ENCODE data around the gene PKIG.

Gene PKIG

DNA sequence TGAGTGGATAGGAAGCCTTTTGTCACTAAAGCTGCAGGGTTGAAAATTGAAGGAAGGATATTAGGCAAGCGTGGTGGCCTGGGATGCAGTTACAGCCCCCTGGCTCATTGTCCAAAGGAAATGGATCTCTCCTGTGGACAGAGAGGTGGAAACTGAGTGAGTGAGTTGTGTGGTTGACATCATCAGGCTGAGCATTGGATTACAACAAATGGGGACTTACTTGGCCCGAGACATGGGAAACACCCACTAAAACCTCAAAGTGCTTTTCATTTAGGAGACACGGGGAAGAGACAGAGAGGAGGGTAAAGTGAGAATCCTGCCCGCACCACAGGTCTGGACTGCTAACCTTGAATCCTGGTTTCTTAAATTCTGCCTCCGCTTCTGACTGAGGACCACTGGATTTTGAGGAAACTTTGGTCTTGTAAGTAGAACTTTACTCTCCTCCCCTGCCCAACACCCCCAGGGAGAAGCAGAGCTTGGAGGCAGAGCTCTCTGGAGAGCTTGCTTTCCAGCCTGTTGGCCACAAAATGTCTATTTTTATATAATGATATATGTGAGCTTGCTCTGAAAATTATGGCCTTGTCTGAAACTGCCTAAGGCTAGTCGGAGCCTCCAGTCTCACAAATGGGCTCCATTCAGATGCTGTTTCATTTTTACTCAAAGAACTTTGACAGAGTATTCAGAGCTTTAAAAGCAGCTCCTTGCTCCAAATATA, at the start of gene PKIG:
PKIG (plus strand) TSS at position 269 of the 715 bp plus-strand sequence. CDS start 31,978 bp downstream, outside the sequence.
- Histone ChIP-seq H3K36me3 (ENCODE audit: control insufficient read depth in 2 of 2, insufficient read depth in 2 of 2, low read length in 2 of 2) (no peaks in the 10 kb centered on the region), H3K4me3 (ENCODE audit: low read length in 2 of 2) (peak within 1 kb of the TSS; percentile 65 to 78), H3K27me3 (ENCODE audit: control insufficient read depth in 1 of 2, insufficient read depth in 2 of 2, low read length in 2 of 2) (no peaks in the 10 kb centered on the region), H3K9me3 (ENCODE audit: control insufficient read depth in 2 of 2, low read length in 2 of 2) (no peaks in the 10 kb centered on the region), H3K27ac (ENCODE audit: low read length) (peak within 1 kb of the TSS; percentile 84), H3K9ac (ENCODE audit: low read length in 2 of 2) (peak within 1 kb of the TSS; percentile 71 to 81), H3K4me1 (ENCODE audit: control insufficient read depth, insufficient read depth, low read length) (peaks cover 64% of the 10 kb centered on the region)

DNA sequence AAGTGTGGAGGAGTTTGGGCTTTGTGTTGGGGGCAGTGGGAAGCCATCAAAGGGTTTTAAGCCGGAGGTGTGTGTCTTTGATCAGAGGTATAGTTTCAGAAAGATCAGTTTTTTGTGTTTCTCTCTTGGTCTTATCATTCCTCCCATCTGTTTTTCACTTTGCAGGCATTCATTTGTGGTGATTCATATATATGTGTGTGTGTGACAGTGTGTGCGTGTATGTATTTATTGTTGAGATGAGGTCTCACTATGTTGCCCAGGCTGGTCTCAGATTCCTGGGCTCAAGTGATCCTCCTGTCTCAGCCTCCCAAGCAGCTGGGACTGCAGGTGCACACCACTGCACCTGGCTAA, 49.4 kb upstream of the PKIG start:
- H3K9me3 ChIP-seq (ENCODE audit: control insufficient read depth in 2 of 2, low read length in 2 of 2), result no peaks in the 10 kb centered on the region
- peak overlapping the region in 1 of 2 donors; percentile 71 for H3K9ac ChIP-seq (ENCODE audit: low read length in 2 of 2)
- peak overlapping the region; percentile 73 for H3K27ac ChIP-seq (ENCODE audit: low read length)
- no peaks in the 10 kb centered on the region for H3K36me3 ChIP-seq (ENCODE audit: control insufficient read depth in 2 of 2, insufficient read depth in 2 of 2, low read length in 2 of 2)
- H3K4me3 ChIP-seq (ENCODE audit: low read length in 2 of 2), result peak overlapping the region; percentile 81 to 87
- no peaks in the 10 kb centered on the region for H3K27me3 ChIP-seq (ENCODE audit: control insufficient read depth in 1 of 2, insufficient read depth in 2 of 2, low read length in 2 of 2)
- H3K4me1 ChIP-seq (ENCODE audit: control insufficient read depth, insufficient read depth, low read length), result peaks cover 29% of the 10 kb centered on the region

- H3K27me3 ChIP-seq (ENCODE audit: control insufficient read depth in 1 of 2, insufficient read depth in 2 of 2, low read length in 2 of 2), result no peaks in the 10 kb centered on the region
- no peak overlapping the region for H3K4me3 ChIP-seq (ENCODE audit: low read length in 2 of 2)
- no peaks in the 10 kb centered on the region for H3K36me3 ChIP-seq (ENCODE audit: control insufficient read depth in 2 of 2, insufficient read depth in 2 of 2, low read length in 2 of 2)
- H3K27ac ChIP-seq (ENCODE audit: low read length), result peak overlapping the region; percentile 7
- H3K4me1 ChIP-seq (ENCODE audit: control insufficient read depth, insufficient read depth, low read length), result peaks cover 29% of the 10 kb centered on the region
- no peak overlapping the region for H3K9ac ChIP-seq (ENCODE audit: low read length in 2 of 2)
- H3K9me3 ChIP-seq (ENCODE audit: control insufficient read depth in 2 of 2, low read length in 2 of 2), result no peaks in the 10 kb centered on the region
These were observed 48.5 kb upstream of the PKIG start for GRCh38 chr20:44533928-44534327.

GRCh38 chr20:44536175-44536574, 46.2 kb upstream of the PKIG start:
- peaks cover 39% of the 10 kb centered on the region for H3K4me1 ChIP-seq (ENCODE audit: control insufficient read depth, insufficient read depth, low read length)

DNA sequence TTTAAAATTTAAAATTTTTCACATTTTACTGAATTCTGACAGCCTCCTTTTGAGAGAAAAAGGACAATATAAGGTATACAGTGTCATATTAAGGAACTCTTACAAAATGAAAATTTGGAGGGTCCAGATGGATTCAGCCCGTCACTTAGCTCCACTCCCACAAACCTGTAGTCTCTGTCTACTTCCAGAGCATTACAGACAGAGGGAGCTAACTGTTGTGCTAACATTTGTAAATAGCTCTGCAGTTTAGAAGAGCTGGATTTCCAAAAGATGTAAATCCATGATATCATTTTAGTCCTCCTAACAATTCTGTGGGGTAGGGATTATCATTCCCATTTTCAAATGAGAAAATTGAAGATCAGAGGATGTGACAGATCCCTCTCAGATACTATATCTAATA, 44.4 kb upstream of the PKIG start:
- no peak overlapping the region for H3K27ac ChIP-seq (ENCODE audit: low read length)
- no peaks in the 10 kb centered on the region for H3K9me3 ChIP-seq (ENCODE audit: control insufficient read depth in 2 of 2, low read length in 2 of 2)
- peak overlapping the region in 1 of 2 donors; percentile 16 for H3K9ac ChIP-seq (ENCODE audit: low read length in 2 of 2)
- H3K27me3 ChIP-seq (ENCODE audit: control insufficient read depth in 1 of 2, insufficient read depth in 2 of 2, low read length in 2 of 2), result no peaks in the 10 kb centered on the region
- H3K36me3 ChIP-seq (ENCODE audit: control insufficient read depth in 2 of 2, insufficient read depth in 2 of 2, low read length in 2 of 2), result no peaks in the 10 kb centered on the region
- H3K4me3 ChIP-seq (ENCODE audit: low read length in 2 of 2), result no peak overlapping the region
- peaks cover 39% of the 10 kb centered on the region for H3K4me1 ChIP-seq (ENCODE audit: control insufficient read depth, insufficient read depth, low read length)

More at GRCh38 chr20:44536175-44536574, 46.2 kb upstream of the PKIG start:
- Histone ChIP-seq H3K27ac (ENCODE audit: low read length) (peak overlapping the region; percentile 2), H3K27me3 (ENCODE audit: control insufficient read depth in 1 of 2, insufficient read depth in 2 of 2, low read length in 2 of 2) (no peaks in the 10 kb centered on the region), H3K9ac (ENCODE audit: low read length in 2 of 2) (no peak overlapping the region), H3K4me3 (ENCODE audit: low read length in 2 of 2) (no peak overlapping the region), H3K36me3 (ENCODE audit: control insufficient read depth in 2 of 2, insufficient read depth in 2 of 2, low read length in 2 of 2) (no peaks in the 10 kb centered on the region), H3K9me3 (ENCODE audit: control insufficient read depth in 2 of 2, low read length in 2 of 2) (no peaks in the 10 kb centered on the region)

DNA sequence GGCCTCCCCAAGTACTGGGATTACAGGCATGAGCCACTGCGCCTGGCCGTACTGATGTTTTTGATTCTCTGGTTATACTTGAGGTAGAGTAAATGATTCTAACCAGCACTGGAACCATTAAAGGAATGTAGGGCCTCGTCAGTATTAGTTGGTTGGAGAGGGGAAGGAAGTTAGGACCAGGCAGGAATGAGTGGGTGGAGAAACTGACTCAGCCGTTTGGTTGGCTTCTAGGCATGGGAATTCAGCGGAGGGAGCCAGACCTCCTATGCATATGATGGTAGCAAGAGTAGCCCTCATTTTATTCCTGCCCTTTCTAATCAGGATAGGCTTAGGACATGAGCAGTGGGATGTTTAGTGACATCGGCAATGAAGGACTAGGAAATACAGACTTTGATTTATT, 41.5 kb upstream of the PKIG start:
- no peaks in the 10 kb centered on the region for H3K9me3 ChIP-seq (ENCODE audit: control insufficient read depth in 2 of 2, low read length in 2 of 2)
- no peak overlapping the region for H3K9ac ChIP-seq (ENCODE audit: low read length in 2 of 2)
- no peaks in the 10 kb centered on the region for H3K27me3 ChIP-seq (ENCODE audit: control insufficient read depth in 1 of 2, insufficient read depth in 2 of 2, low read length in 2 of 2)
- no peaks in the 10 kb centered on the region for H3K36me3 ChIP-seq (ENCODE audit: control insufficient read depth in 2 of 2, insufficient read depth in 2 of 2, low read length in 2 of 2)
- H3K4me3 ChIP-seq (ENCODE audit: low read length in 2 of 2), result peak overlapping the region in 1 of 2 donors; percentile 8
- peaks cover 40% of the 10 kb centered on the region for H3K4me1 ChIP-seq (ENCODE audit: control insufficient read depth, insufficient read depth, low read length)
- peak overlapping the region; percentile 31 for H3K27ac ChIP-seq (ENCODE audit: low read length)

DNA sequence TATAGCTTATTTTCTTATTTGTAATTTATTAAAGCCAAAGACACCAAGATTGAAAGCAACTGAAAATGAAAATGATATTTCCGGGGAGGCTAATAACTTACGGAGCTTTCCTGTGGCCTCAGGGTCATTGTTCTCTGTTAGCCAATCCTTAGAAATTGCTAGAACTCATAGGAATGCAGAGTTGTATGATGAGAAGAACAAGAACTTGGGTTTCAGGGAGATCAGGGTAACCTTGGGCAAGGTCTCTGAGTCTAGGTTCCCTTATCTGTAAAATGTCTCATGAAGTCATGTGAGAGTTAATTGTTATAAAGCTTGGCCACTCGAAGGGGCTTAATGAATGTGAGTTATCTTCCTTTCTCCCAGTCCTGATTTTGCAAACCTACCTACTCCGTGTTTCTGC, 40.4 kb upstream of the PKIG start:
- H3K4me3 ChIP-seq (ENCODE audit: low read length in 2 of 2), result no peak overlapping the region
- H3K36me3 ChIP-seq (ENCODE audit: control insufficient read depth in 2 of 2, insufficient read depth in 2 of 2, low read length in 2 of 2), result no peaks in the 10 kb centered on the region
- H3K9ac ChIP-seq (ENCODE audit: low read length in 2 of 2), result peak overlapping the region in 1 of 2 donors; percentile 7
- H3K4me1 ChIP-seq (ENCODE audit: control insufficient read depth, insufficient read depth, low read length), result peaks cover 34% of the 10 kb centered on the region
- peak overlapping the region; percentile 32 for H3K27ac ChIP-seq (ENCODE audit: low read length)
- no peaks in the 10 kb centered on the region for H3K9me3 ChIP-seq (ENCODE audit: control insufficient read depth in 2 of 2, low read length in 2 of 2)
- no peaks in the 10 kb centered on the region for H3K27me3 ChIP-seq (ENCODE audit: control insufficient read depth in 1 of 2, insufficient read depth in 2 of 2, low read length in 2 of 2)

DNA sequence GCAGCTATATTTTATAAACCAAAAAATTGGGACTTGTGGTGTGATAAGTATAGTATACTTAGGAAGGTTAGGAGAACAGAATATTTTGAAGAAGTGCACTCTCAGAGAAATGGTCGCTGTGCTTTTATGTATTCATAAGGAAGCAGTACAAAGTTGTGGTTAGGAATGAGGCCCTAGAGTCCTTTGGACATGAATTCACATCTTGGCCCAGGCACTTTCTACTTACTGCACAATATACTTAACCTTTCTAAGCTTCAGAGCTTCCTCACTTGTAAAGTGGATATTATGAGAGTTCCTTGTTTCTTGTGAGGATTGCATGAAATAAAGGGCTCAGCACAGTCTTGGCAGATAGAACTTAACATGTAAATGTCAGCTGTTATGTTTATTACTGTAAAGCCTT, 39.5 kb upstream of the PKIG start:
- Histone ChIP-seq H3K9ac (ENCODE audit: low read length in 2 of 2) (no peak overlapping the region), H3K4me1 (ENCODE audit: control insufficient read depth, insufficient read depth, low read length) (peaks cover 34% of the 10 kb centered on the region), H3K36me3 (ENCODE audit: control insufficient read depth in 2 of 2, insufficient read depth in 2 of 2, low read length in 2 of 2) (no peaks in the 10 kb centered on the region), H3K27ac (ENCODE audit: low read length) (peak overlapping the region; percentile 66), H3K27me3 (ENCODE audit: control insufficient read depth in 1 of 2, insufficient read depth in 2 of 2, low read length in 2 of 2) (no peaks in the 10 kb centered on the region), H3K4me3 (ENCODE audit: low read length in 2 of 2) (no peak overlapping the region), H3K9me3 (ENCODE audit: control insufficient read depth in 2 of 2, low read length in 2 of 2) (no peaks in the 10 kb centered on the region)

DNA sequence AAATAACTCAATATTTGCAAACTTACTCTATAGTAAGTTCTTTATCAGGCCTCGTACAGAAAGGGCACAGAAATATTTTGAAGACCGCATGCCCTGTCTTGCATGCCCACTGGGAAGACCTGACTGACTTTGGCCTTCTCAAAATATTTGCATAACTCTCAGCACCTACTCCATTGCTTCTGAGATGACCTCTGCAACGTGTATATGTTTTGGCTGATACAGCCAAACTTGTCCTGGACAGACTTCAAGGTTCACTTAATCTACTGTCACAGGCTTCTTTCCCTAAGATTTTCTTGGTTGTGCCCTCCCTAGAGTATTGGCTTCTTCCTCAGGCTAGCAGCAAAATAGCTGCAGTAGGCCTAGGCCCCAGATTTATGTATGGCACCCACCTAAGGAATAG, 39.0 kb upstream of the PKIG start:
- Histone ChIP-seq H3K9me3 (ENCODE audit: control insufficient read depth in 2 of 2, low read length in 2 of 2) (no peaks in the 10 kb centered on the region), H3K36me3 (ENCODE audit: control insufficient read depth in 2 of 2, insufficient read depth in 2 of 2, low read length in 2 of 2) (no peaks in the 10 kb centered on the region), H3K27me3 (ENCODE audit: control insufficient read depth in 1 of 2, insufficient read depth in 2 of 2, low read length in 2 of 2) (no peaks in the 10 kb centered on the region), H3K27ac (ENCODE audit: low read length) (peak overlapping the region; percentile 66), H3K9ac (ENCODE audit: low read length in 2 of 2) (no peak overlapping the region), H3K4me3 (ENCODE audit: low read length in 2 of 2) (peak overlapping the region in 1 of 2 donors; percentile 31), H3K4me1 (ENCODE audit: control insufficient read depth, insufficient read depth, low read length) (peaks cover 34% of the 10 kb centered on the region)

DNA sequence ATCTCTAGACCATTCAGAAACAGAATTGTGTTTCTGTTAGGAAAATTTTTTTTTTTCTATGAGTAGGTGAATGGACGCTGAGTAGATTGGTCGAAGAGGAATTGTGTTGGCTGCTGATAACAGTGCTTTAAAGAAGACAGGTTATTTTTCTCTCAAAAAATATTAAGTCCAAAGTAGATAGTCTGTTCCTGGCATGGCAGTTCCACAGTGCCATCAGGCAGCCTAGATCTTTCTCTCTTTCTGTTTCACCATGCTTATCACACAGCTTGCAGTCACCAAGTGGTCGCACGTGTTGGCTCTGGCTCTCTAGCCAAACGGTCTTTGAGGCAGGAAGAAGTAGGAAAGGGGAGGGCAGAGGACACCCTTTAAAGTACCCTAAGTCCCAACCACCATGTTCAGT, 38.1 kb upstream of the PKIG start:
- Histone ChIP-seq H3K36me3 (ENCODE audit: control insufficient read depth in 2 of 2, insufficient read depth in 2 of 2, low read length in 2 of 2) (no peaks in the 10 kb centered on the region), H3K4me1 (ENCODE audit: control insufficient read depth, insufficient read depth, low read length) (peaks cover 34% of the 10 kb centered on the region), H3K9ac (ENCODE audit: low read length in 2 of 2) (no peak overlapping the region), H3K4me3 (ENCODE audit: low read length in 2 of 2) (peak overlapping the region in 1 of 2 donors; percentile 8), H3K27me3 (ENCODE audit: control insufficient read depth in 1 of 2, insufficient read depth in 2 of 2, low read length in 2 of 2) (no peaks in the 10 kb centered on the region), H3K9me3 (ENCODE audit: control insufficient read depth in 2 of 2, low read length in 2 of 2) (no peaks in the 10 kb centered on the region), H3K27ac (ENCODE audit: low read length) (peak overlapping the region; percentile 24)

GRCh38 chr20:44547419-44547818, 35.0 kb upstream of the PKIG start:
- Histone ChIP-seq H3K9me3 (ENCODE audit: control insufficient read depth in 2 of 2, low read length in 2 of 2) (no peaks in the 10 kb centered on the region), H3K4me1 (ENCODE audit: control insufficient read depth, insufficient read depth, low read length) (peaks cover 27% of the 10 kb centered on the region), H3K36me3 (ENCODE audit: control insufficient read depth in 2 of 2, insufficient read depth in 2 of 2, low read length in 2 of 2) (no peaks in the 10 kb centered on the region), H3K27me3 (ENCODE audit: control insufficient read depth in 1 of 2, insufficient read depth in 2 of 2, low read length in 2 of 2) (no peaks in the 10 kb centered on the region), H3K9ac (ENCODE audit: low read length in 2 of 2) (no peak overlapping the region), H3K4me3 (ENCODE audit: low read length in 2 of 2) (no peak overlapping the region), H3K27ac (ENCODE audit: low read length) (no peak overlapping the region)
